Activated CD8-positive, alpha-beta T cell treated with anti-CD3 and anti-CD28 coated beads for 36 hours (primary cell): ENCODE data around the gene VPS13D. TPM values are rescaled to one million over a fixed set of nuclear protein-coding genes. Genes with fewer than 3 reads are reported as not detected.
A peak's percentile ranks its signal among the peaks of the same experiment; 100 is the strongest.

Experiments used
- ATAC-seq: fragments of 200-7000 bp; cut with Tn5 transposase; one replicate; pipeline ENCODE4 v1.10.0; 2021; ENCODE audit warnings: mild to moderate bottlenecking, moderate library complexity
- CTCF ChIA-PET: fragments of 350-600 bp; sonication (Branson Sonifier 250); formaldehyde crosslinking; loops from one replicate; lab custom pipeline; 2021; ENCODE audit warnings: antibody characterized with exemption; lab: Charles Lee
- POLR2A ChIA-PET: fragments of 350-600 bp; sonication (Branson Sonifier 250); formaldehyde crosslinking; loops from one replicate; lab custom pipeline; 2021; ENCODE audit warnings: antibody characterized with exemption; lab: Charles Lee
- DNase-seq: peaks from one replicate; pipeline ENCODE4 v3.0.0-alpha.2; 2020
- H3K27ac Mint-ChIP-seq: one replicate; pipeline ENCODE4 v1.8.0; 2021; ENCODE audit warnings: mild to moderate bottlenecking, mixed read lengths
- H3K27me3 Mint-ChIP-seq: one replicate; pipeline ENCODE4 v1.8.0; 2021; ENCODE audit warnings: mixed read lengths
- H3K36me3 Mint-ChIP-seq: one replicate; pipeline ENCODE4 v1.8.0; 2021; ENCODE audit warnings: low read depth, mixed read lengths
- H3K4me1 Mint-ChIP-seq: one replicate; pipeline ENCODE4 v1.8.0; 2021; ENCODE audit warnings: low read depth, mixed read lengths
- H3K4me3 Mint-ChIP-seq: one replicate; pipeline ENCODE4 v1.8.0; 2021; ENCODE audit warnings: mild to moderate bottlenecking, moderate library complexity, mixed read lengths
- H3K9me3 Mint-ChIP-seq: one replicate; pipeline ENCODE4 v1.8.0; 2021; ENCODE audit warnings: mixed read lengths
- CTCF ChIP-seq: fragments of 200-600 bp; IDR thresholded peaks from one replicate; pipeline ENCODE4 v1.8.0; 2022; ENCODE audit warnings: antibody characterized with exemption, mild to moderate bottlenecking
- intact Hi-C: fragments of 100-400 bp; cut with micrococcal nuclease; formaldehyde crosslinking; loops from one replicate; pipeline ENCODE4 v1.10.0; 2022
- total RNA-seq, 2 experiments: library from RNA; stranded (reverse); gene quantifications; one replicate each; pipeline ENCODE4 v1.2.3, GENCODE V29; 2021

The VPS13D gene
- total RNA-seq, 2 experiments from 2014 or later: 28.1 to 30.7 TPM

DNA sequence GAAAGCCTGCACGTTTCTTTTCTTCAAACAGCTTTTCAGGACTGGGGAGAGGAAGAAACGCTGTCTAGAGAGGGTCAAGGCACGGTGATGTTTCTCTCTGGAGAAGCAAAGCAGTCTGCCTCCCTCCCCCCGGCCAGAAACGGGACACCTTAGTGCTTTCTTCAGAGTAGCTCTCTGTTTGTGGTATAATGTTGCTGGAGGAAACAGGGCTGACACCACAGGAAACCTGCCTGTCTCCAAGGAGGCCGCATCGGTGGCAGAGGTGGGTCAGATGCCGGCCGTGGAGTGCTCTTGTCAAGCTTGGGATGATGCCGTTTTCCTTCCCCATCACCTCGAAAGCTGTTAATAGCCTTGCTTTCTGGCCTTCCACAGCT is 248.8 kb downstream of the VPS13D start:
- DNase-seq (peak; percentile 59), ATAC-seq (peak; percentile 34)
- ChIA-PET POLR2A (interaction anchor here (1.1 to 3.1 kb wide), 10 partner anchors 9 to 140 kb away, joined by 3 to 14 read pairs (median 6); partner anchors contain the start of gene DHRS3), CTCF (interaction anchor here (0.8 to 4.7 kb wide), 9 partner anchors 21 to 140 kb away, joined by 3 to 18 read pairs (median 3); partner anchors contain the start of gene DHRS3)
- H3K27ac Mint-ChIP-seq: peak overlapping the region; percentile 95
- no peak for TF ChIP-seq CTCF
- peaks cover 83% of the 10 kb centered on the region for H3K4me1 Mint-ChIP-seq
- intact Hi-C loops: loop anchor here (5.0 kb wide), 1 partner anchor 34 kb away; no protein-coding TSS in a partner anchor
- peak overlapping the region; percentile 40 for H3K4me3 Mint-ChIP-seq
- H3K36me3 Mint-ChIP-seq: peaks cover 72% of the 10 kb centered on the region
- no peaks in the 10 kb centered on the region for H3K27me3 Mint-ChIP-seq
- H3K9me3 Mint-ChIP-seq: peaks cover 7% of the 10 kb centered on the region

- Mint-ChIP-seq H3K4me1 (peaks cover 76% of the 10 kb centered on the region), H3K4me3 (peak overlapping the region; percentile 40), H3K9me3 (peaks cover 4% of the 10 kb centered on the region), H3K27me3 (no peaks in the 10 kb centered on the region), H3K36me3 (peaks cover 67% of the 10 kb centered on the region), H3K27ac (peak overlapping the region; percentile 95)
- intact Hi-C loops: loop anchor here (5.0 kb wide), 1 partner anchor 33 kb away; no protein-coding TSS in a partner anchor
- ATAC-seq: no peak
- POLR2A ChIA-PET: interaction anchor here (1.2 to 3.1 kb wide), 4 partner anchors 10 to 61 kb away, joined by 3 to 10 read pairs (median 4); no protein-coding TSS in a partner anchor
- TF ChIP-seq CTCF: no peak
- no peak for DNase-seq
- CTCF ChIA-PET: interaction anchor here (1.3 to 2.4 kb wide), 5 partner anchors 22 to 132 kb away, joined by 3 to 5 read pairs (median 3); no protein-coding TSS in a partner anchor
Measured at GRCh38 chr1:12479311-12479710, 249.5 kb downstream of the VPS13D start.

GRCh38 chr1:12480041-12480440 is 250.2 kb downstream of the VPS13D start:
- Mint-ChIP-seq H3K27me3 (no peaks in the 10 kb centered on the region), H3K4me3 (no peak overlapping the region), H3K9me3 (peaks cover 4% of the 10 kb centered on the region), H3K27ac (peak overlapping the region; percentile 89), H3K4me1 (peaks cover 69% of the 10 kb centered on the region), H3K36me3 (peaks cover 64% of the 10 kb centered on the region)
- intact Hi-C loops: no loop called here
- DNase-seq: no peak
- ChIA-PET CTCF (interaction anchor here (0.7 to 2.4 kb wide), 4 partner anchors 21 to 72 kb away, joined by 3 to 5 read pairs (median 4); no protein-coding TSS in a partner anchor), POLR2A (interaction anchor here (0.5 to 1.9 kb wide), 9 partner anchors 10 to 70 kb away, joined by 3 to 6 read pairs (median 3); no protein-coding TSS in a partner anchor)
- ATAC-seq: no peak
- TF ChIP-seq CTCF: no peak

- POLR2A ChIA-PET: interaction anchor here (0.5 to 1.7 kb wide), 10 partner anchors 18 to 148 kb away, joined by 3 to 6 read pairs (median 3); no protein-coding TSS in a partner anchor
- peak; percentile 47 for DNase-seq
- Mint-ChIP-seq H3K27ac (peak overlapping the region; percentile 89), H3K4me3 (peak overlapping the region; percentile 11), H3K36me3 (peaks cover 59% of the 10 kb centered on the region), H3K4me1 (peaks cover 60% of the 10 kb centered on the region), H3K27me3 (no peaks in the 10 kb centered on the region), H3K9me3 (no peaks in the 10 kb centered on the region)
- CTCF ChIA-PET: interaction anchor here (0.7 to 2.4 kb wide), 4 partner anchors 21 to 138 kb away, joined by 3 to 5 read pairs (median 4); no protein-coding TSS in a partner anchor
- TF ChIP-seq CTCF: no peak
- peak; percentile 55 for ATAC-seq
- intact Hi-C loops: no loop called here
Measured at GRCh38 chr1:12480748-12481362, 251.0 kb downstream of the VPS13D start.
